Loucy (cell line): ENCODE results near the gene SEL1L.
A peak's percentile ranks its signal among the peaks of the same experiment; 100 is the strongest.
"Not testable (repeated sequence)": the region's sequence is repeated elsewhere in the genome, so short reads cannot be mapped to it uniquely, and the experiment has no call there.

ENCODE experiments used
- H2AFZ ChIP-seq: fragments of 200-600 bp; sonication (generic); 2 replicates; pipeline ENCODE4 v1.6.0; 2016; ENCODE audit warnings: antibody characterized with exemption, mild to moderate bottlenecking, low read length, moderate library complexity
- H3F3A ChIP-seq: fragments of 200-600 bp; 2 replicates; pipeline ENCODE4 v1.6.0; 2016; ENCODE audit warnings: antibody characterized with exemption, low read depth, mild to moderate bottlenecking
- H3K27me3 ChIP-seq: fragments of 200-600 bp; sonication (generic); 2 replicates; pipeline ENCODE4 v1.6.1; 2014; ENCODE audit warnings: low read length, mild to moderate bottlenecking; ENCODE audit not compliant: insufficient read depth, poor library complexity, severe bottlenecking
- H3K36me3 ChIP-seq: fragments of 200-600 bp; sonication (generic); 2 replicates; pipeline ENCODE4 v1.6.1; 2016; ENCODE audit warnings: low read length; ENCODE audit not compliant: insufficient read depth
- H3K4me1 ChIP-seq: fragments of 200-600 bp; sonication (generic); 2 replicates; pipeline ENCODE4 v1.5.1; 2014; ENCODE audit warnings: low read length, mild to moderate bottlenecking; ENCODE audit not compliant: insufficient read depth, poor library complexity, severe bottlenecking
- H3K4me2 ChIP-seq: fragments of 200-600 bp; sonication (generic); 2 replicates; pipeline ENCODE4 v1.6.0; 2014; ENCODE audit warnings: antibody characterized with exemption, low read length, low read depth, mild to moderate bottlenecking; ENCODE audit not compliant: poor library complexity, severe bottlenecking
- H3K4me3 ChIP-seq: fragments of 200-600 bp; sonication (generic); 2 replicates; pipeline ENCODE4 v1.5.1; 2014; ENCODE audit warnings: low read length, mild to moderate bottlenecking, mixed read lengths; ENCODE audit not compliant: poor library complexity, severe bottlenecking
- H3K79me2 ChIP-seq: fragments of 200-600 bp; sonication (generic); 2 replicates; pipeline ENCODE4 v1.6.1; 2014; ENCODE audit warnings: low read length; ENCODE audit not compliant: insufficient read depth
- H3K9ac ChIP-seq: fragments of 200-600 bp; sonication (generic); 2 replicates; pipeline ENCODE4 v1.6.0; 2014; ENCODE audit warnings: mild to moderate bottlenecking, low read depth, low read length, moderate library complexity; ENCODE audit not compliant: poor library complexity, severe bottlenecking
- H3K9me2 ChIP-seq: fragments of 200-600 bp; sonication (generic); replicated peaks from 2 replicates; pipeline ENCODE4 v1.6.1; 2016; ENCODE audit warnings: low read depth, low read length, mixed read lengths
- H3K9me3 ChIP-seq: fragments of 200-600 bp; sonication (generic); 2 replicates; pipeline ENCODE4 v1.6.1; 2014; ENCODE audit warnings: mild to moderate bottlenecking, antibody characterized with exemption, low read length, low read depth; ENCODE audit not compliant: insufficient read depth
- H4K20me1 ChIP-seq: fragments of 200-600 bp; sonication (generic); 2 replicates; pipeline ENCODE4 v1.6.0; 2014; ENCODE audit warnings: antibody characterized with exemption, low read length, mild to moderate bottlenecking; ENCODE audit not compliant: insufficient read depth, poor library complexity, severe bottlenecking
- EZH2phosphoT487 ChIP-seq: fragments of 200-600 bp; IDR thresholded peaks from 2 replicates; pipeline ENCODE4 v1.6.1; 2018; ENCODE audit warnings: antibody characterized with exemption, mild to moderate bottlenecking, moderate library complexity, borderline replicate concordance
- TF ChIP-seq, protein P1 (sequence below): fragments of 200-600 bp; sonication (generic); conservative IDR thresholded peaks from 2 replicates; pipeline ENCODE4 v1.5.1; 2014; ENCODE audit warnings: mild to moderate bottlenecking, antibody characterized with exemption, low read length

The SEL1L gene

DNA sequence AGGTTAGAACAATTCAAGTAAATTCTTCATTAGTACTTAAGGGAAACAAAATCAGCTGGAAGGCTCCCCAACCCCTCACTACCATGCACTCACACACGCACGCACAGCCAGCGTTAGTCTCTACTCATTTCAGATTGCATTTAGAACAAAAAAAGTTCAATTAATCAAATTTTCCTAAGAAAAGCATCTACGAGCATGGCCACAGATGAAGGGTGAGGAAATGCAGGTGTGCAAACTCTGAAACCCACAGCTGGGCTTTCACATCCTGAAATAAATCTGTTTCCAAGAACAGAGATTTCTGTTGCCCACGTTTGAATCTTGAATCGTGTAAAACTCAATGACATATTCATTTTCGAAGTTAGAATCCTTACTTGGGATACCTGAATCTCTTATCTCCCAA, 62.6 kb downstream of the SEL1L start:
- no peak for TF ChIP-seq EZH2phosphoT487
- TF ChIP-seq, protein P1, sequence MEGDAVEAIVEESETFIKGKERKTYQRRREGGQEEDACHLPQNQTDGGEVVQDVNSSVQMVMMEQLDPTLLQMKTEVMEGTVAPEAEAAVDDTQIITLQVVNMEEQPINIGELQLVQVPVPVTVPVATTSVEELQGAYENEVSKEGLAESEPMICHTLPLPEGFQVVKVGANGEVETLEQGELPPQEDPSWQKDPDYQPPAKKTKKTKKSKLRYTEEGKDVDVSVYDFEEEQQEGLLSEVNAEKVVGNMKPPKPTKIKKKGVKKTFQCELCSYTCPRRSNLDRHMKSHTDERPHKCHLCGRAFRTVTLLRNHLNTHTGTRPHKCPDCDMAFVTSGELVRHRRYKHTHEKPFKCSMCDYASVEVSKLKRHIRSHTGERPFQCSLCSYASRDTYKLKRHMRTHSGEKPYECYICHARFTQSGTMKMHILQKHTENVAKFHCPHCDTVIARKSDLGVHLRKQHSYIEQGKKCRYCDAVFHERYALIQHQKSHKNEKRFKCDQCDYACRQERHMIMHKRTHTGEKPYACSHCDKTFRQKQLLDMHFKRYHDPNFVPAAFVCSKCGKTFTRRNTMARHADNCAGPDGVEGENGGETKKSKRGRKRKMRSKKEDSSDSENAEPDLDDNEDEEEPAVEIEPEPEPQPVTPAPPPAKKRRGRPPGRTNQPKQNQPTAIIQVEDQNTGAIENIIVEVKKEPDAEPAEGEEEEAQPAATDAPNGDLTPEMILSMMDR, result no peak
- Histone ChIP-seq H3K36me3 (peaks cover 16% of the 10 kb centered on the region; the same call in 1 of the 2 replicates), H3K9me3 (no peaks in the 10 kb centered on the region), H3K4me3 (no peak overlapping the region), H3K4me1 (no peaks in the 10 kb centered on the region), H3K9ac (no peak overlapping the region), H4K20me1 (no peaks in the 10 kb centered on the region), H3F3A (no peaks in the 10 kb centered on the region), H3K79me2 (no peaks in the 10 kb centered on the region), H3K4me2 (no peak overlapping the region), H3K9me2 (no peaks in the 10 kb centered on the region), H2AFZ (no peak overlapping the region), H3K27me3 (no peaks in the 10 kb centered on the region)

DNA sequence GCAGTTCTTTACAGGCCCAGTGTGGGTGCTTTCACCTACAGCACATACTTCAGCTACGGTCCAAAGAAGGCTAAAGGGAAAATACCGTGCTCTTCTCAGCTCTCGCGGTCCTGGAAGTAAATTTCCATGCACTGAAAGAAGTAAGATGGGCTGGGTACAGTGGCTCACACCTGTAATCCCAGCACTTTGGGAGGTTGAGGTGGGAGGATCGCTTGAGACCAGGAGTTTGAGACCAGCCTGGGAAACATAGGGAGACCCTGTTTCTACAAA, 63.2 kb downstream of the SEL1L start:
- not testable (repeated sequence) for H3K4me3 ChIP-seq, H3K9ac ChIP-seq, H3K9me3 ChIP-seq, H3K79me2 ChIP-seq, H3K4me2 ChIP-seq, H3K9me2 ChIP-seq, H3F3A ChIP-seq, H3K4me1 ChIP-seq, H4K20me1 ChIP-seq, H2AFZ ChIP-seq, H3K27me3 ChIP-seq
- peaks cover 12% of the 10 kb centered on the region; the same call in 1 of the 2 replicates for H3K36me3 ChIP-seq

DNA sequence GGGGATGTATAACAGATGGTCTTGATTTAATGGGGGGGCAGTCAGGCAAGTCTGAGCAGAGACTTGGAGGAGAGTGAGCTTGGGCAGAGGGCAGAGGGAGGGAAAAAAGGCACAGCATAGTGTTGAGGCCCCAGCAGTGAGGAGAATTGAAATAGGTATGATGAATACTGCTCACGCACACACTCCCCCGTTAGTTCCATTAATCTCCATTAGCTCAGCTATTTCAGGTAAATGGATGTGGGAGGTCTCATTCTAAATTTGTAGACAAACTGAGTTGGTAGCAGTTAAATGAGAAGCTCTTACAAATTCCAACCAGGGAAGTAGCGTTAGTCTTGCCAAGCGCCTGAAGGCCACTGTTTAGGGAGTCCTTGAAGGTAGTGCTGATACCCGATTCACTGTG, 66.8 kb downstream of the SEL1L start:
- no peak overlapping the region for H3K9ac ChIP-seq
- H2AFZ ChIP-seq, result no peak overlapping the region
- no peak overlapping the region for H3K4me3 ChIP-seq
- H3K9me2 ChIP-seq, result no peaks in the 10 kb centered on the region
- no peaks in the 10 kb centered on the region for H3K79me2 ChIP-seq
- H3K9me3 ChIP-seq, result no peaks in the 10 kb centered on the region
- no peaks in the 10 kb centered on the region for H4K20me1 ChIP-seq
- H3F3A ChIP-seq, result no peaks in the 10 kb centered on the region
- TF ChIP-seq, protein P1, result no peak
- no peak overlapping the region for H3K4me2 ChIP-seq
- H3K27me3 ChIP-seq, result no peaks in the 10 kb centered on the region
- no peaks in the 10 kb centered on the region for H3K4me1 ChIP-seq
- H3K36me3 ChIP-seq, result no peaks in the 10 kb centered on the region

DNA sequence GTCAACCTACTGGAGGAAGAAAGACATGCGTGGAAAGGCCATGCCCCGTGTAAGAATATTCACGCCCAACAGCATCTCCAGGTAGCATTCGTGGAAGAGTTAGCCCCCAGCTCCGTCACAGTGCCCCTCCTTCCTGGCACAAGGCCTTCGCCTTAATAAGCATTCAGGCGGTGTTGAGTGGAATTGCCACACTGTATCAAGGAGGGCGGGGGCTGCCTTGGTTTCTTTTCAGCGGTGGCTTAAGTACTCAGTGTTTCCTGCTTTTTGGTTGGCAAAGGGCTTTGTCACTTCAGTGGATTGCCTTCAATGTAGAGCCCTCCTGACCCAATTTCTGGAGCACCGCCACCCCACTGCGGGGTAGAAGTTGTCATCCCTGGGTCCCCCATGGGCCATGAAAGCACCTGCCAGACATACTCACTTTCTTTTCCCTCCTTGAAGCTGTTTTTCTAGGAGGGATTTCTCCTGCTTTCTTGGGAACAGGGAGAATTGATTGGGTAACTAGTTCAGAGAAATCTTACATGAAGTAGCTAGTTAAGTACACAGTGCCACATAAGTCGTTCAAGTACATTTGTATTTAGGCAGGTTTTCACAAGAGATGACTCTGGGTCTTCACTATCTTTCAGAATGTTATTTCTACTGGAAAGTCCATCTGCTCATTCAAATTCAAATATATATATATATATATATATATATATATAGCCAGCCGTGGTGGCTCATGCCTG, 68.0 kb downstream of the SEL1L start:
- H3F3A ChIP-seq, result no peaks in the 10 kb centered on the region
- no peak overlapping the region for H3K4me3 ChIP-seq
- no peaks in the 10 kb centered on the region for H3K27me3 ChIP-seq
- H3K9me3 ChIP-seq, result no peaks in the 10 kb centered on the region
- no peak overlapping the region for H3K9ac ChIP-seq
- TF ChIP-seq, protein P1, result no peak
- TF ChIP-seq EZH2phosphoT487, result no peak
- no peaks in the 10 kb centered on the region for H3K4me1 ChIP-seq
- no peak overlapping the region for H3K4me2 ChIP-seq
- no peaks in the 10 kb centered on the region for H3K9me2 ChIP-seq
- no peaks in the 10 kb centered on the region for H4K20me1 ChIP-seq
- no peak overlapping the region for H2AFZ ChIP-seq
- no peaks in the 10 kb centered on the region for H3K36me3 ChIP-seq
- no peaks in the 10 kb centered on the region for H3K79me2 ChIP-seq

DNA sequence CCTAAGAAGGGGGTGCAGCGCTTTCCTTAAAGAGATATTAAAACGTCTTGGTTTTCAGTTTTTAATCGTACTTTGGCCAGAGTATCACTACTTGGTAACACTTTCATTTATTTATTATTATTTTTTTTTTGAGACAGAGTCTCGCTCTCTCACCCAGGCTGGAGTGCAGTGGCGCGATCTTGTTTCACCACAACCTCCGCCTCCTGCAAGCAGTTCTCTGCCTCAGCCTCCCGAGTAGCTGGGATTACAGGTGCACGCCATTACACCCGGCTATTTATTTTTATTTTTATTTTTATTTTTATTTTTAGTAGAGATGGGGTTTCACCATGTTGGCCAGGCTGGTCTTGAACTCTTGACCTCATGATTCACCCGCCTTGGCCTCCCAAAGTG, 68.7 kb downstream of the SEL1L start:
- H3K27me3 ChIP-seq, H3K36me3 ChIP-seq, H3K79me2 ChIP-seq, H3K4me1 ChIP-seq, H3K9me3 ChIP-seq, H3K9me2 ChIP-seq, H3F3A ChIP-seq, H4K20me1 ChIP-seq: not testable (repeated sequence)
- peak overlapping the region; percentile 99 for H2AFZ ChIP-seq
- peak overlapping the region; percentile 76 for H3K4me3 ChIP-seq
- peak overlapping the region; percentile 65 for H3K4me2 ChIP-seq
- H3K9ac ChIP-seq, result peak overlapping the region; percentile 69
